HEK293 (cell line): ENCODE data around the gene SHISAL2B.
A peak's percentile ranks its signal among the peaks of the same experiment; 100 is the strongest.

Experiments
- CTCF ChIA-PET: fragments of 350-600 bp; formaldehyde crosslinking; extraction: SDS; loops from one replicate; lab custom pipeline; 2021; ENCODE audit warnings: antibody characterized with exemption; lab: Yijun Ruan, JAX
- POLR2A ChIA-PET: fragments of 300-600 bp; formaldehyde crosslinking; extraction: SDS; loops from one replicate; lab custom pipeline; 2020; ENCODE audit warnings: antibody characterized with exemption, inconsistent platforms; lab: Yijun Ruan, JAX
- H3K27ac ChIP-seq: fragments of 200-500 bp; sonication (Bioruptor generic); 2 replicates; pipeline ENCODE4 v1.5.1; 2014; ENCODE audit warnings: low read depth, low read length, control low read depth, inconsistent platforms; ENCODE audit errors: extremely low read depth
- H3K36me3 ChIP-seq, 2 experiments: fragments of 200-500 bp in 1 of 2; sonication (Bioruptor generic) in 1 of 2; 1 replicate in 1 of 2; 2 replicates in 1 of 2; pipeline ENCODE4 v1.5.1; 2014 to 2017; ENCODE audit warnings: inconsistent platforms in 2 of 2, low read length in 2 of 2; ENCODE audit not compliant: control insufficient read depth in 2 of 2, insufficient read depth in 1 of 2
- H3K4me1 ChIP-seq: fragments of 200-500 bp; sonication (Bioruptor generic); 2 replicates; pipeline ENCODE4 v1.5.1; 2014; ENCODE audit warnings: mild to moderate bottlenecking, low read length, inconsistent platforms; ENCODE audit not compliant: control insufficient read depth, insufficient read depth
- H3K4me3 ChIP-seq: 2 replicates; pipeline ENCODE4 v1.5.1; 2011; ENCODE audit warnings: low read depth, mild to moderate bottlenecking, control low read depth, low read length, moderate library complexity
- H3K9me3 ChIP-seq: fragments of 200-500 bp; sonication (Bioruptor generic); 2 replicates; pipeline ENCODE4 v1.5.1; 2014; ENCODE audit warnings: low read depth, low read length, inconsistent platforms; ENCODE audit not compliant: control insufficient read depth, insufficient read depth
- SALL2 ChIP-seq: fragments of 450-650 bp; formaldehyde crosslinking; IDR thresholded peaks from 2 replicates; pipeline ENCODE4 v1.5.0; 2017; ENCODE audit warnings: missing biosample characterization, mild to moderate bottlenecking, missing genetic modification characterization, borderline replicate concordance
- SCRT2 ChIP-seq: fragments of 450-650 bp; formaldehyde crosslinking; IDR thresholded peaks from 2 replicates; pipeline ENCODE4 v1.5.1; 2016; ENCODE audit warnings: missing biosample characterization, missing genetic modification characterization
- ZBTB20 ChIP-seq: fragments of 450-650 bp; formaldehyde crosslinking; IDR thresholded peaks from 2 replicates; pipeline ENCODE4 v1.5.1; 2016; ENCODE audit warnings: missing biosample characterization, missing genetic modification characterization
- ZBTB21 ChIP-seq: fragments of 450-650 bp; formaldehyde crosslinking; IDR thresholded peaks from 2 replicates; pipeline ENCODE4 v1.5.1; 2017; ENCODE audit warnings: missing biosample characterization, missing genetic modification characterization
- ZFHX2 ChIP-seq: fragments of 450-650 bp; formaldehyde crosslinking; conservative IDR thresholded peaks from 2 replicates; pipeline ENCODE4 v1.5.1; 2016; ENCODE audit warnings: missing biosample characterization, missing genetic modification characterization
- ZFP69B ChIP-seq: fragments of 450-650 bp; formaldehyde crosslinking; IDR thresholded peaks from 2 replicates; pipeline ENCODE4 v1.5.1; 2016; ENCODE audit warnings: missing biosample characterization, missing genetic modification characterization
- ZNF10 ChIP-seq: fragments of 450-650 bp; formaldehyde crosslinking; IDR thresholded peaks from 2 replicates; pipeline ENCODE4 v1.5.1; 2017; ENCODE audit warnings: missing biosample characterization, missing genetic modification characterization
- ZNF112 ChIP-seq: fragments of 450-650 bp; formaldehyde crosslinking; IDR thresholded peaks from 2 replicates; pipeline ENCODE4 v1.5.0; 2017; ENCODE audit warnings: missing biosample characterization, missing genetic modification characterization
- ZNF121 ChIP-seq: fragments of 450-650 bp; formaldehyde crosslinking; IDR thresholded peaks from 2 replicates; pipeline ENCODE4 v1.5.1; 2016; ENCODE audit warnings: missing biosample characterization, missing genetic modification characterization
- ZNF140 ChIP-seq: fragments of 450-650 bp; formaldehyde crosslinking; IDR thresholded peaks from 2 replicates; pipeline ENCODE4 v1.5.1; 2016; ENCODE audit warnings: missing biosample characterization, missing genetic modification characterization
- ZNF16 ChIP-seq: fragments of 450-650 bp; formaldehyde crosslinking; IDR thresholded peaks from 2 replicates; pipeline ENCODE4 v1.5.1; 2016; ENCODE audit warnings: low read depth, missing biosample characterization, missing genetic modification characterization
- ZNF202 ChIP-seq: fragments of 450-650 bp; formaldehyde crosslinking; IDR thresholded peaks from 2 replicates; pipeline ENCODE4 v1.5.1; 2016; ENCODE audit warnings: missing biosample characterization, missing genetic modification characterization, borderline replicate concordance
- ZNF335 ChIP-seq: fragments of 450-650 bp; formaldehyde crosslinking; conservative IDR thresholded peaks from 2 replicates; pipeline ENCODE4 v1.5.1; 2016; ENCODE audit warnings: missing biosample characterization, missing genetic modification characterization
- ZNF501 ChIP-seq: fragments of 450-650 bp; formaldehyde crosslinking; IDR thresholded peaks from 2 replicates; pipeline ENCODE4 v1.5.1; 2016; ENCODE audit warnings: missing biosample characterization, missing genetic modification characterization
- ZNF521 ChIP-seq: fragments of 450-650 bp; formaldehyde crosslinking; IDR thresholded peaks from 2 replicates; pipeline ENCODE4 v1.5.1; 2017; ENCODE audit warnings: missing biosample characterization, mild to moderate bottlenecking, missing genetic modification characterization
- ZNF629 ChIP-seq: fragments of 450-650 bp; formaldehyde crosslinking; IDR thresholded peaks from 2 replicates; pipeline ENCODE4 v1.5.1; 2017; ENCODE audit warnings: missing biosample characterization, missing genetic modification characterization
- ZNF837 ChIP-seq: fragments of 450-650 bp; formaldehyde crosslinking; IDR thresholded peaks from 2 replicates; pipeline ENCODE4 v1.5.1; 2016; ENCODE audit warnings: missing biosample characterization, missing genetic modification characterization
- TF ChIP-seq, protein P1 (sequence below): fragments of 450-650 bp; formaldehyde crosslinking; IDR thresholded peaks from 2 replicates; pipeline ENCODE4 v1.5.1; 2017; ENCODE audit warnings: missing biosample characterization, missing genetic modification characterization
- TF ChIP-seq, protein P2 (sequence below): fragments of 450-650 bp; formaldehyde crosslinking; IDR thresholded peaks from 2 replicates; pipeline ENCODE4 v1.5.1; 2017; ENCODE audit warnings: missing biosample characterization, mild to moderate bottlenecking, missing genetic modification characterization, moderate library complexity
- TF ChIP-seq, protein P3 (sequence below): fragments of 450-650 bp; formaldehyde crosslinking; IDR thresholded peaks from 2 replicates; pipeline ENCODE4 v1.5.1; 2016; ENCODE audit warnings: missing biosample characterization, missing genetic modification characterization

Gene SHISAL2B

DNA sequence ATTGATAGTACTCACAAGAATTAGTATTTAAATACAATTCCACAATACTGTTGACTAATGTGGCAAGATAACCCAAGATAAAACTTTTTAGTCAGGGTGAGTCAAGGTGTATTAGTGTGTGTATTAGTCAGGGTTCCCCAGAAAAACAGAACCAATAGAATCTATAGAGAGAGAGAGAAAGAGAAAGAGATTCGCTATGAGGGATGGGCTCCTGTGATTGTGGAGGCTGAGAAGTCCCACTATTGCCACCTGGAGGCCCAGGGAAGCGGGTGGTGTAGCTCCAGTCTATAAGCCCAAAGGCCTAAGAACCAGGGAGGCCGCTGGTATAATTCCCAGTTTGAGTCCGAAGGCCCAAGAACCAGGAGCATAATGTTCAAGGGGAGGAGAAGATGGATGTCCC, 10.0 kb upstream of the SHISAL2B start:
- TF ChIP-seq ZNF16 (tag by site-specific recombination) (no peak), ZNF10 (tag by site-specific recombination) (no peak), ZNF335 (tag by site-specific recombination) (no peak)
- TF ChIP-seq, protein P1, sequence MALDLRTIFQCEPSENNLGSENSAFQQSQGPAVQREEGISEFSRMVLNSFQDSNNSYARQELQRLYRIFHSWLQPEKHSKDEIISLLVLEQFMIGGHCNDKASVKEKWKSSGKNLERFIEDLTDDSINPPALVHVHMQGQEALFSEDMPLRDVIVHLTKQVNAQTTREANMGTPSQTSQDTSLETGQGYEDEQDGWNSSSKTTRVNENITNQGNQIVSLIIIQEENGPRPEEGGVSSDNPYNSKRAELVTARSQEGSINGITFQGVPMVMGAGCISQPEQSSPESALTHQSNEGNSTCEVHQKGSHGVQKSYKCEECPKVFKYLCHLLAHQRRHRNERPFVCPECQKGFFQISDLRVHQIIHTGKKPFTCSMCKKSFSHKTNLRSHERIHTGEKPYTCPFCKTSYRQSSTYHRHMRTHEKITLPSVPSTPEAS = no peak
- Histone ChIP-seq H3K9me3 (no peaks in the 10 kb centered on the region), H3K4me3 (no peak overlapping the region), H3K4me1 (no peaks in the 10 kb centered on the region), H3K27ac (no peak overlapping the region), H3K36me3 (no peaks in the 10 kb centered on the region)
- POLR2A ChIA-PET = no interaction called here
- CTCF ChIA-PET = interaction anchor here (0.9 to 1.3 kb wide), 3 partner anchors 21 to 130 kb away, joined by 3 to 4 read pairs (median 3); no protein-coding TSS in a partner anchor

DNA sequence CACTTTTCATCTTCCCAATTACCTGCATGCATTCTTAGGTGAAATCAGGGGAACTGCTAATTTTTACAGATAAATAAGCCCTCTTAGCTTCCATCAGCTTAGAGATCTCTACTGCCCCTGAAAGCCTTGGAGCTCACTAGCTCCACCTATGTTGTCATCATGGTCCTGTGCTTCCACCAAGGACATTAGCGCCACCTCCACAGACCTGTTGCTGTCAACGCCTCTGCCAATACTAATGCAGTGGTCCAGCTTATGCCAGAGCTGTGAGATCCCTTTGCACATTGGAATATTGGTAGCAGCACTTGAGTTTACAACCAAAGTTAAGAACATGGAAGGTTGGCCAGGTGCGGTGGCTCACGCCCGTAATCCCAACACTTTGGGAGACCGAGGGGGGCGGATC, 7.7 kb upstream of the SHISAL2B start:
- H3K36me3 ChIP-seq = no peaks in the 10 kb centered on the region
- no peaks in the 10 kb centered on the region for H3K9me3 ChIP-seq
- TF ChIP-seq ZNF335 (tag by site-specific recombination) (no peak), SCRT2 (tag by site-specific recombination) (peak; percentile 67), ZBTB21 (tag by site-specific recombination) (no peak), ZNF140 (tag by site-specific recombination) (no peak), ZFHX2 (tag by site-specific recombination) (no peak)
- no peak overlapping the region for H3K4me3 ChIP-seq
- ChIA-PET POLR2A (no interaction called here), CTCF (interaction anchor here (0.7 to 1.5 kb wide), 2 partner anchors 12 to 70 kb away, joined by 3 to 4 read pairs; no protein-coding TSS in a partner anchor)
- no peak overlapping the region for H3K27ac ChIP-seq
- H3K4me1 ChIP-seq = no peaks in the 10 kb centered on the region

DNA sequence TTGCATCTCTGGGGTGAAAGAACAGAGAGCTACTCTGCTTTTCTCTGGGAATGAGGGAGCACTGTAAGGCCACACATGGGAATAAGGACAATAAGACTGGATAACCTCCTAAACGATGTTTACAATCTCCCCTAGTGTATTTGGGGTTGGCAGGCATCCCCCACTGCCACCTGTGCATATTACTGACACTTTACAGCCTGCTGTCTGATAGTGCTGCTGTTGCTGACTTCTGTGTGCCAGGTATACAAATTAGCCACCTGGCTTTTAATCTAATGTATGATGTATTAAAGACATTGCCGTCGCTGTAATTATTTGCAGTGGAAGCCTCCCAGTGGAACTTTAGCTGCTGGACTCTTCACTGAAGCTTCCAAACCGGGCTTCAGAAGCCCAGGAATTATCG, 4.4 kb upstream of the SHISAL2B start:
- POLR2A ChIA-PET = no interaction called here
- Histone ChIP-seq H3K4me1 (no peaks in the 10 kb centered on the region), H3K4me3 (no peak overlapping the region), H3K27ac (no peak overlapping the region), H3K9me3 (no peaks in the 10 kb centered on the region), H3K36me3 (no peaks in the 10 kb centered on the region)
- CTCF ChIA-PET = interaction anchor here (1.4 kb wide), 1 partner anchor 98 kb away, joined by 5 read pairs; no protein-coding TSS in a partner anchor
- no peak for TF ChIP-seq ZFHX2 (tag by site-specific recombination)
- TF ChIP-seq ZNF501 = no peak
- no peak for TF ChIP-seq ZBTB20
- no peak for TF ChIP-seq SALL2
- no peak for TF ChIP-seq ZNF629

DNA sequence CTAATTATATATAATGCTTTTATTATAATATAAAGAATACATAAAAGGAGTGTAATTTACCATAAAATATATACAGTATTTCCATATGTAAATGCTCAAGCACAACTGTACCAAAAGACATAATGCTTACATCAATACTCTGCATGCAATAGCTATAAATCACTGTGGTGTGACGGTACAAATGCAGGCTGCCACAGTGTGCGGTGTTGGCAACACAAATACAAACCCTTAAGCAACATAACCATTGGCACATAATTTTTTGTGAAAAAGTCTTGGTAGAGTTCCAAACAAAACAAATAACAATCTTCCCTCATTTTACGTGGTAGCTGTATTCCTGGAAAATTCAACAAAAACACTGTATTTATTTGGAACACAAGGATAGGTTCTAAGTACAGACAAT, 1.9 kb upstream of the SHISAL2B start:
- no peak overlapping the region for H3K4me3 ChIP-seq
- H3K9me3 ChIP-seq = no peaks in the 10 kb centered on the region
- CTCF ChIA-PET = interaction anchor here (0.7 kb wide), 1 partner anchor 349 kb away, joined by 4 read pairs; no protein-coding TSS in a partner anchor
- H3K36me3 ChIP-seq = no peaks in the 10 kb centered on the region
- 0 out of 2 replicates have a peak, but pooled peaks cover 3% of the 10 kb centered on the region for H3K4me1 ChIP-seq
- H3K27ac ChIP-seq = no peak overlapping the region
- TF ChIP-seq, protein P2, sequence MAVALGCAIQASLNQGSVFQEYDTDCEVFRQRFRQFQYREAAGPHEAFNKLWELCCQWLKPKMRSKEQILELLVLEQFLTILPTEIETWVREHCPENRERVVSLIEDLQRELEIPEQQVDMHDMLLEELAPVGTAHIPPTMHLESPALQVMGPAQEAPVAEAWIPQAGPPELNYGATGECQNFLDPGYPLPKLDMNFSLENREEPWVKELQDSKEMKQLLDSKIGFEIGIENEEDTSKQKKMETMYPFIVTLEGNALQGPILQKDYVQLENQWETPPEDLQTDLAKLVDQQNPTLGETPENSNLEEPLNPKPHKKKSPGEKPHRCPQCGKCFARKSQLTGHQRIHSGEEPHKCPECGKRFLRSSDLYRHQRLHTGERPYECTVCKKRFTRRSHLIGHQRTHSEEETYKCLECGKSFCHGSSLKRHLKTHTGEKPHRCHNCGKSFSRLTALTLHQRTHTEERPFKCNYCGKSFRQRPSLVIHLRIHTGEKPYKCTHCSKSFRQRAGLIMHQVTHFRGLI (tag by site-specific recombination) = no peak
- TF ChIP-seq ZFHX2 (tag by site-specific recombination) = no peak
- no peak for TF ChIP-seq ZNF521 (tag by site-specific recombination)
- no peak for TF ChIP-seq ZFP69B (tag by site-specific recombination)
- no peak for TF ChIP-seq ZNF112
- no peak for TF ChIP-seq ZNF202 (tag by site-specific recombination)
- no peak for TF ChIP-seq ZNF837 (tag by site-specific recombination)
- TF ChIP-seq, protein P3, sequence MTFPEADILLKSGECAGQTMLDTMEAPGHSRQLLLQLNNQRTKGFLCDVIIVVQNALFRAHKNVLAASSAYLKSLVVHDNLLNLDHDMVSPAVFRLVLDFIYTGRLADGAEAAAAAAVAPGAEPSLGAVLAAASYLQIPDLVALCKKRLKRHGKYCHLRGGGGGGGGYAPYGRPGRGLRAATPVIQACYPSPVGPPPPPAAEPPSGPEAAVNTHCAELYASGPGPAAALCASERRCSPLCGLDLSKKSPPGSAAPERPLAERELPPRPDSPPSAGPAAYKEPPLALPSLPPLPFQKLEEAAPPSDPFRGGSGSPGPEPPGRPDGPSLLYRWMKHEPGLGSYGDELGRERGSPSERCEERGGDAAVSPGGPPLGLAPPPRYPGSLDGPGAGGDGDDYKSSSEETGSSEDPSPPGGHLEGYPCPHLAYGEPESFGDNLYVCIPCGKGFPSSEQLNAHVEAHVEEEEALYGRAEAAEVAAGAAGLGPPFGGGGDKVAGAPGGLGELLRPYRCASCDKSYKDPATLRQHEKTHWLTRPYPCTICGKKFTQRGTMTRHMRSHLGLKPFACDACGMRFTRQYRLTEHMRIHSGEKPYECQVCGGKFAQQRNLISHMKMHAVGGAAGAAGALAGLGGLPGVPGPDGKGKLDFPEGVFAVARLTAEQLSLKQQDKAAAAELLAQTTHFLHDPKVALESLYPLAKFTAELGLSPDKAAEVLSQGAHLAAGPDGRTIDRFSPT (tag by site-specific recombination) = no peak
- TF ChIP-seq ZNF121 = no peak
- TF ChIP-seq, all 188 proteins: peak for 0
- POLR2A ChIA-PET = no interaction called here
